ENCODE results near the gene ZP1. TPM values are rescaled to one million over a fixed set of nuclear protein-coding genes. Genes with fewer than 3 reads are reported as not detected.
"Not testable (repeated sequence)": the region's sequence is repeated elsewhere in the genome, so short reads cannot be mapped to it uniquely, and the experiment has no call there.

The ZP1 gene
- total and polyA plus RNA-seq, 3 donors from 2014 or later = 3.5 to 11.2 (median 4.0) TPM

DNA sequence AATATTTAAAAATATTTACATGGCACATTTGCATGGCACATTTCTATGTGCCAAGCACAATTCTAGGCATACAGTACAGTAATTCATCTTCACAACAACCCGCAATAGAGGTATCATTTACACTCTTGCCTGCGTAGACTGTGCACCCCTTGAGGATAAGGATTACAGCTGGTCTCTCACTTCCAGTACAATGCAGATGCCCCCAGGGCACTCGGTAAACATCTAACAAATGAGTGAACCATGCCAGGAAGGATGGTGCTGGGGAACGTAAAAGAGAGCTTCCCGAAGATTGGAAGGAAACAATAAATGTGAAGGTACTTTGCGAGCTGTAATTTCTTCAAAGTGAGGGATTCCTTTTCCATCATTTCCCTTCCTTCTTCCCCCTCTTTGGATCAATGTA is 37.7 kb downstream of the ZP1 start:
- Histone ChIP-seq H3K4me1 (peaks cover 13% of the 10 kb centered on the region), H3K4me3 (peak overlapping the region; percentile 96 to 99), H3K27me3 (no peaks in the 10 kb centered on the region), H3K27ac (no peak overlapping the region), H3K36me3 (ENCODE audit: low read depth, missing control alignments) (no peaks in the 10 kb centered on the region), H3K9me3 (no peaks in the 10 kb centered on the region)
- DNase-seq = no peak
- TF ChIP-seq, protein P1, sequence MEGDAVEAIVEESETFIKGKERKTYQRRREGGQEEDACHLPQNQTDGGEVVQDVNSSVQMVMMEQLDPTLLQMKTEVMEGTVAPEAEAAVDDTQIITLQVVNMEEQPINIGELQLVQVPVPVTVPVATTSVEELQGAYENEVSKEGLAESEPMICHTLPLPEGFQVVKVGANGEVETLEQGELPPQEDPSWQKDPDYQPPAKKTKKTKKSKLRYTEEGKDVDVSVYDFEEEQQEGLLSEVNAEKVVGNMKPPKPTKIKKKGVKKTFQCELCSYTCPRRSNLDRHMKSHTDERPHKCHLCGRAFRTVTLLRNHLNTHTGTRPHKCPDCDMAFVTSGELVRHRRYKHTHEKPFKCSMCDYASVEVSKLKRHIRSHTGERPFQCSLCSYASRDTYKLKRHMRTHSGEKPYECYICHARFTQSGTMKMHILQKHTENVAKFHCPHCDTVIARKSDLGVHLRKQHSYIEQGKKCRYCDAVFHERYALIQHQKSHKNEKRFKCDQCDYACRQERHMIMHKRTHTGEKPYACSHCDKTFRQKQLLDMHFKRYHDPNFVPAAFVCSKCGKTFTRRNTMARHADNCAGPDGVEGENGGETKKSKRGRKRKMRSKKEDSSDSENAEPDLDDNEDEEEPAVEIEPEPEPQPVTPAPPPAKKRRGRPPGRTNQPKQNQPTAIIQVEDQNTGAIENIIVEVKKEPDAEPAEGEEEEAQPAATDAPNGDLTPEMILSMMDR (IDR thresholded peaks at IDR 0.05) = no peak
- TF ChIP-seq POLR2A (IDR thresholded peaks at IDR 0.05) = no peak
- intact Hi-C loops (cut with DNase I; ENCODE audit: low total_unique reads) = no loop called here
- WGBS, 2 donors = 34 to 39% methylated on average over 6 of the region's 6 CpGs

- H3K27me3 ChIP-seq = no peaks in the 10 kb centered on the region
- no peak for DNase-seq
- peaks cover 13% of the 10 kb centered on the region for H3K4me1 ChIP-seq
- H3K9me3 ChIP-seq = no peaks in the 10 kb centered on the region
- 3 to 5% methylated on average over 16 of the region's 16 CpGs for WGBS, 2 donors
- H3K4me3 ChIP-seq = peak overlapping the region; percentile 96 to 99
- TF ChIP-seq POLR2A (IDR thresholded peaks at IDR 0.05) = no peak
- TF ChIP-seq, protein P1 (IDR thresholded peaks at IDR 0.05) = no peak
- no peaks in the 10 kb centered on the region for H3K36me3 ChIP-seq (ENCODE audit: low read depth, missing control alignments)
- intact Hi-C loops (cut with DNase I; ENCODE audit: low total_unique reads) = no loop called here
- H3K27ac ChIP-seq = peak overlapping the region; percentile 77 to 93
These were observed 38.3 kb downstream of the ZP1 start for GRCh38 chr11:60905551-60906113.

DNA sequence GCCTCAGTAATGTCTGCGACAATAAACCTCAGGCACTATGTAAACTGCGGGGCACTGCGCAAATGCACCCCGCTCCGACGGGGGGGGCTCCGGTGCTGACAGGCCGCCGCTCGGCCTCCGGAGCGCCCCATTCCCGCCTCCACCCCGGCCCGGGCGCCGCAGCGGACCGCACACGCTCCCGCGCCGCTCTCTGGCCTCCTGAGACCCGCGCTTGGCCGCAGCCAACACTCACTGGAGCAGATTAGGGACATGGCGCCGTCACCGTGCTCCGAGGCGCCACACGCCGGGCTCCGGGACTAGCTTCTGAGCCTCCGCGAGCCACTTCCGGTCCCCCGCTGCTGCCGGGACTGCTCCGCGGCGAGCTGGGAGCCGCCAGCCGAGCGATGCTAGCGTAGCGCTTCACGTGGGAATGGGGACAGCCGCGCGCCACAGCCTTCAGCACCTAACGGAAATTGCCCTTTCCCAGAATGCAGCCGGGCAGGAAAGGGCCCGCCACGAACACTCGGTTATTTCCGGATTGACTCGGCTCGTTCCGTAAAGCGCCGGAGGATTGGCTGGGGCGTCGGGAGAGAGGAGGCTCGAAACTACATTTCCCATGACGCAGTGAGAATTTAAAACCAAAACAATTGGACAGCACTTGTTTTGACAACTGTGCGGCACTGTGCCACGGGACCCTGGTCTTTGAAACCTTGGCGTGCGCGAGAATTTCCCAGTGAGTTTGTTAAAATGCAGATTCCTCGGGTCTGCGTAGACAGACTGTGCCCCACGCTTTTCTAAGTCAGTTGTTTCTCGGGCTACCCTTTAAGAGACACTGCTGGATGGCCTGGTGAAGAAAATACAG is 39.0 kb downstream of the ZP1 start, which contains the start of gene PRPF19:
Gene PRPF19, minus strand, starts transcription at position 454 of the 841 bp plus-strand sequence. Its CDS starts 203 bp downstream, at position 251.
- no peaks in the 10 kb centered on the region for H3K27me3 ChIP-seq
- DNase-seq = peak; percentile 98
- intact Hi-C loops (cut with DNase I; ENCODE audit: low total_unique reads) = no loop called here
- peaks cover 13% of the 10 kb centered on the region for H3K4me1 ChIP-seq
- 0 to 1% methylated on average over 49 to 71 of the region's 75 CpGs for WGBS, 2 donors
- peak; percentile 22 for TF ChIP-seq POLR2A (IDR thresholded peaks at IDR 0.05)
- TF ChIP-seq, protein P1 (IDR thresholded peaks at IDR 0.05) = no peak
- peak within 1 kb of the TSS; percentile 96 to 99 for H3K4me3 ChIP-seq
- no peaks in the 10 kb centered on the region for H3K36me3 ChIP-seq (ENCODE audit: low read depth, missing control alignments)
- H3K9me3 ChIP-seq = no peaks in the 10 kb centered on the region
- peak within 1 kb of the TSS; percentile 77 to 93 for H3K27ac ChIP-seq

- Histone ChIP-seq H3K9me3 (no peaks in the 10 kb centered on the region), H3K4me3 (no peak overlapping the region), H3K4me1 (peaks cover 20% of the 10 kb centered on the region), H3K36me3 (ENCODE audit: low read depth, missing control alignments) (no peaks in the 10 kb centered on the region), H3K27me3 (no peaks in the 10 kb centered on the region), H3K27ac (no peak overlapping the region)
- no peak for DNase-seq
- no peak for TF ChIP-seq POLR2A (IDR thresholded peaks at IDR 0.05)
- TF ChIP-seq, protein P1 (IDR thresholded peaks at IDR 0.05) = no peak
- 31 to 78% methylated on average over 1 of the region's 1 CpG for WGBS, 2 donors
- intact Hi-C loops (cut with DNase I; ENCODE audit: low total_unique reads) = no loop called here
These were observed 41.5 kb downstream of the ZP1 start for GRCh38 chr11:60908803-60909202.

GRCh38 chr11:60909680-60910280 is 42.4 kb downstream of the ZP1 start:
- DNase-seq; H3K27ac ChIP-seq; H3K9me3 ChIP-seq; H3K4me3 ChIP-seq; intact Hi-C loops (cut with DNase I; ENCODE audit: low total_unique reads); H3K27me3 ChIP-seq; H3K36me3 ChIP-seq (ENCODE audit: low read depth, missing control alignments): not testable (repeated sequence)
- peaks cover 17% of the 10 kb centered on the region for H3K4me1 ChIP-seq
- WGBS, 2 donors = 76 to 77% methylated on average over 3 of the region's 3 CpGs

Data from testis (tissue), 3 donors.